SHP77 (cell line): Measurements from ENCODE around the gene ACTL6B.
A peak's percentile ranks its signal among the peaks of the same experiment; 100 is the strongest.

Source experiments
- DNase-seq, 2 experiments: peaks; one replicate each; lab custom pipeline; 2025; lab: John Stamatoyannopoulos, UW

The ACTL6B gene

GRCh38 chr7:100600730-100601038 is 55.6 kb downstream of the ACTL6B start:
- DNase-seq = no peak

- DNase-seq = peak in 1 of 2 experiments; percentile 11
These were observed 56.1 kb downstream of the ACTL6B start for GRCh38 chr7:100599911-100600729.

GRCh38 chr7:100598425-100598824 is 57.8 kb downstream of the ACTL6B start:
- no peak for DNase-seq

- no peak for DNase-seq
These were observed 61.1 kb downstream of the ACTL6B start for GRCh38 chr7:100595188-100595587.
